GM21526 (cell line): ENCODE measurements around the gene PPIL1.
A peak's percentile ranks its signal among the peaks of the same experiment; 100 is the strongest.

Experiments used
- ATAC-seq: cut with Tn5 transposase; IDR thresholded peaks from one replicate; pipeline ENCODE4 v1.9.1; 2021; ENCODE audit warnings: moderate library complexity; ENCODE audit not compliant: unreplicated experiment, low FRiP score

Gene PPIL1

DNA sequence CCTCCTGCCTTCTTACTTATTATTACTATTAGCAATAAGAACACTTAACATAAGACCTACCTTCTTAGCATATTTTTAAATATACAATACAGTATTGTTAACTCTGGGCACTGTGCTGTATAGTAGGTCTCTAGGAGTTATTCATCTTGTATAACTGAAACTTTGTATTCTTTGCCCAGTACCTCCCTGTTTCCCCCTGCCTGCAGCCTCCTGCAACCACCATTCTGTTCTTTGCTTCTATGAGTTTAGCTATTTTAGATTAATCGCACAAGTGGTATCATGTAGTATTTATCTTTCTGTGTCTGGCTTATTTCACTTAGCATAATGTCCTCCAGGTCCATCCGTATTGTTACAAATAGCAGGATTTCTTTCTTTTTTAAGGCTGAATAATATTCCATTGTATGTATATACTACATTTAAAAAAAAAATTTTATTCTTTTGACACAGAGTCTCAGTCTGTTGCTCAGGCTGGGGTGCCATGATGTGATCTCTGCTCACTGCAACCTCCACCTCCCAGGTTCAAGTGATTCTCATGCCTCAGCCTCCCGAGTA lies 15.6 kb upstream of the PPIL1 start:
- ATAC-seq: no peak

DNA sequence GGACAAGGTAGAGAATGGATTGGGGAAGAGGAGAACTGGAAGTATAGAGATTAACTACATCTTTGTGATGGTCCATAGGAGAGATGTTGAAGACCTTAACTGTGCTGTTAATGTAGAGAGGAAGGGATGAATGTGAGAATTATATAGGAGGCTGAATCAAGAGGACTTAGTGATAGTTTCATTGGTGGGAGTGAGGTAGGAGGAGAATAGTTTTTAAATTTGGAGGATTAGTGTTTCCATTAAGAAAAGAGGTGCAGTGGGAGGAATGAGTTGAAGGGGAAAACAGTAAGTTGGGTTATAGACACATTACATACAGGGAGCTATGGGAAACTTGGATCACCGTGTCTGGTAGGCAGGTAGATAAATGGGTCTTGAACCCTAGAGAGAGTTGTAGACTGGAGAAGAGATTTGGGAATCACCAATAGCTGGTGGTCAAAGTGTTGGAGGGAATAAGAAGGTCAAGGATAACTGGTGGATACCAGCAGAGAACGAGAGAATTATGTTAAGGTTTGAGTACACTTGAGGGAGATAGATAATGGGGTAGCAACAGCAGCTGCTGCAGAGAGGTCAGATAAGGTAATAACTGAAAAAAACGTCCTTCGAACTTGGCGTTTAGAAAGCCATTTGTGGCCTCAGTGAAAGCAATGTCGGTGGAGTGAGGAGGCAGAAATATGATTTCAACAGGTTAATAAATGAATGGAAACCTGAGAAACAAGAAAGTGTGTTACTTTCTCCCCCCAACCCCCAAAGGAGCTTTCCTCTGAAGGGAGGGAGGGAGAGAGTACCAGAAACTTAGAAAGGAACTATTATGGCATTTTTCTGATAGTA lies 14.3 kb upstream of the PPIL1 start:
- ATAC-seq: no peak

- no peak for ATAC-seq
These were observed 13.6 kb upstream of the PPIL1 start for GRCh38 chr6:36888115-36888643.

- no peak for ATAC-seq
These were observed 12.5 kb upstream of the PPIL1 start for GRCh38 chr6:36886950-36887618.

DNA sequence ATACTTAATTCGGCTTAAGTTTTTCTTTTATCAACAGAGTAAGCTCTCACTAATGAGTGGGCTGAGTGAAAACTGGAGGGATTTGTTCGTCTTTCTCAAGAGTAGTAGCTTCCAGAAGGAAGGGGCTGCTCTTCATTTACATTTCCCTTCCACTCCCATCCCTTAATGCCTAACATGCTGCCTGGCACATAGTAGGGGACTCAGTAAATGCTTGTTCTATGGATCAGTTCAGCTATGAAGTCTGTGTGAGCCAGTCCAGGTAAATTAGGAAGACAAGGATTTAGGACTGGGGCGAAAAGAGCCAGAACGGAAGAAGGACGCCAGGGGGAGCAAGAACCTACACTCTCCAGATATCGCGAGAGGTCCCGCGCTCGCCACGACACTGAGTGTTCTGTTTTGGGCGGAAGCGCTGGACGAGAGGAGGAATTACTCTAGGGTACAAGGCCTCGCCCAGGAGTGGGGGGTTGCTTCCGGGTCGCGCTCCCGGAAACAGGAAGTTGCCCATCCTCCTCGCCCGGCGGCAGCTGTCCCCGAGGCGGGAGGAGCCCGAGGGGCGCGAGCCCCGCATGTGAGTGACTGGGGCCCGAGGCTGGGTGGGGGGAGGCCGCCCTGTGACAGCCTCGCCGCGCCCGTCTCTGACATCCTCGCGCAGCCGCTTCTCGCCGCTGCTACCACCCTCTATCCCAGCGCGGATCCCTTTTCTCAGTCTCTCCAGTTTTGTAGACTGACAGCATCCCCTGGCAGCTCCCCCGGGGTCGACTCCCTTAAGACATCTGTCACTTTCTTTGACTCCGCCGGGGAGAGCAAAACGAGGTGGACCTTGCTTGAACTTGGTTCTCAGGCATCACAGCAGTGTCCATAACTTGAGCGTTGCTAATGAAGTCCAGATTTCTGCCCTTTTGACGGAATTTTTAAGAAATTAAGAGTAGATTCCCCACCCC lies 11.1 kb upstream of the PPIL1 start, which contains the start of gene C6orf89:
C6orf89 (plus strand) TSS at position 492 of the 941 bp plus-strand sequence. CDS start 13,493 bp downstream, outside the sequence.
- ATAC-seq: peak; percentile 96

- no peak for ATAC-seq
These were observed 10.0 kb upstream of the PPIL1 start for GRCh38 chr6:36884610-36885009.

- ATAC-seq: no peak
These were observed 639 bp upstream of the PPIL1 start for GRCh38 chr6:36875250-36875633.

DNA sequence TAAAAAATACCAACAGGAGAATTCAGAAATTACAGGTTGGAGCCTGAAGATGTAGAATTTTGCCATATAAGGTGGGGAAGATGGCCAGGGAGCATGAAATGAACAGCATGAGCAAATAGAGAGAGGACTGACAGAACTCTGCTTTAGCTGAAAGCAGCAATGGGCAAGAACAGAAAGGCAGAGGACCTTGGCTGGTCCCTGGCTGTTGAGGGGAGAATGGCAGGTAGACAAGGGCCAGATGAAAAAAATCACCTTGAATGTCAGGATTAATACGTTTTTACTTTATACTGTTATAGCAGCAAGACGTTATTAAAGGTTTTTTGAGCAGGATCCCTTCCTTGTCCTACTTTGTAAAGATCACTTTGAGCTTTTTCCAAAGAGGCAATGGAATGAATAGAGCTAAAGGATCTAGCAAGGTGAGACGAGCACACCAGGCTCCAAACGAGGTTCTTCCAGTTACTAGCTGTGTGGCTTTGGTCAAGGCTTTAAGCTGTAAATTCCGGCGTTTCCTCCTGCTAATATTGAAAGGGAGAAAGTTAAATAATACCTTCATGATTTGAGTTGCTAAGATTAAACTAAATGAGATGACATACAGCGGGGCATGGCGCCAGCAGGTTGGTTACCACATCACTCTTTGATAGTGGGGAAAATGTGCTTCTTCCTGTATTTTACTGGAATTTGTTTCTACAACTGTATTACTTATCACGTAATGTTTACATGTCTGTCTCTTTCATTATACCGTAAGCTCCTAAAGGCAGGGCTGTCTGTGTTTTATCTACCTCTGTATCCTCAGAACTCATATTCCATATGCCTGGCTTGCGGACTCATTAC lies 776 bp downstream of the PPIL1 start:
- no peak for ATAC-seq

- ATAC-seq: no peak
These were observed 1.5 kb downstream of the PPIL1 start for GRCh38 chr6:36873115-36873514.

DNA sequence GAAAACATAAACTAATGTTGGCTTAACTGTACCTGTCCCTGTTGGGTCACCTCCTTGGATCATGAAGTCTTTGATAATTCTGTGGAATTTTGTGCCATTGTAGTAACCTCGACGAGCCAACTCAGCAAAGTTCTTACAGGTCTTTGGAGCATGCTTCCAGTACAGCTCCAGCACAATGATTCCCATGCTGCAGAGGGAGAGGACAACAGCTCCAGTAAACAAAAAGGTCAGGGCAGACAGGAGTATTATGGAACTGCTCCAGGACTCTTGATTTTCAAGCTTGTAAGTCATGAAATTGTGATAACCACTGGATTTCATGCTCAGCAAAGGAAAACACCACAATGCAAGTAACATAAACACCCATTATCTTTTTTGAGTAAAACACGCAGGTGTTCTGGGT lies 2.9 kb downstream of the PPIL1 start:
- ATAC-seq: no peak

DNA sequence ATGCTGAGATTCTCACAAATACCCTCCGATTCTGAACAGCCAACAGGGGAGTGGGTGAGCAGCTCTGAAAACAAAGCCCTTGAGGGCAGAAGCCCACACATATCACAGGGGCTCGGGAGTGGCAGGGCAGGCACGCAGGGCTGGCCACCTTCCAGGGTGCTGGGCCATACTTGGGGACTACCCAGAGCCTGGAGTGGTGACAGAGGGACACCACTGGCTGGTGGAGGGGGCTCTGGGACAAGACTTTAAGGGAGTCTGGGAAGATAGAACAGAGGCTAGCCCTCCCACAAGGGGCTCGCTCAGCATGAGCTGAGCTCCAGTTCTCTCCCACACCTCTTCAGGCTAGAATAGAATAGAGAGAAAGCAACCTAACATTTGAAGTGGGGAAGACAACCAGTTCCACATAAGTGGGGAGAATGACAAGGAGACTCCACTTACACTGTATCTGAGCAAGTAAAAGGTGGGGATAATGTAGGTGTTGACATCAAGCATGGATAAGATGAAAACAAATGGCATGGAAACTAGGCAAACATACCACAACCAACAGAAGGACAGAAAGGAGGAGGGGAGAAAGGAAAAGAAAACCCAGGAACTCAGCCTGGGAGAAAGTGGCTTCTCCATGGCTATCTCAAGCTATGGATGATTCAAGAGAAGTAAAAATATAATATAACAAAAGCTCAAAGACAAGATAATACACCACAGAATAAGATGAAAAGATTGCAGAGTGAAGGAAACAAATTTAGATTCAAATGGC lies 7.0 kb downstream of the PPIL1 start:
- ATAC-seq: no peak

- no peak for ATAC-seq
These were observed 8.8 kb downstream of the PPIL1 start for GRCh38 chr6:36865835-36866234.

- no peak for ATAC-seq
These were observed 10.7 kb downstream of the PPIL1 start for GRCh38 chr6:36863670-36864540.

- no peak for ATAC-seq
These were observed 11.7 kb downstream of the PPIL1 start for GRCh38 chr6:36862848-36863382.

- no peak for ATAC-seq
These were observed 12.3 kb downstream of the PPIL1 start for GRCh38 chr6:36862164-36862847.

GRCh38 chr6:36860126-36860525 lies 14.5 kb downstream of the PPIL1 start:
- no peak for ATAC-seq

GRCh38 chr6:36858407-36858981 lies 16.1 kb downstream of the PPIL1 start:
- ATAC-seq: no peak
